OCI-LY1 (cell line): ENCODE measurements around the gene RSRP1.

ENCODE experiments used
- CTCF ChIP-seq: fragments of 200-600 bp; sonication (generic), shearing (Covaris generic); IDR thresholded peaks from 2 replicates; pipeline ENCODE4 v1.5.1; 2017; ENCODE audit warnings: mild to moderate bottlenecking, antibody characterized with exemption, low read length, moderate library complexity, mixed read lengths
- EZH2 ChIP-seq: fragments of 200-600 bp; sonication (generic), shearing (Covaris generic); IDR thresholded peaks from 2 replicates; pipeline ENCODE4 v1.8.0; 2017; ENCODE audit warnings: borderline replicate concordance, mixed run types, mild to moderate bottlenecking, antibody characterized with exemption, low read length, moderate library complexity, mixed read lengths

GRCh38 chr1:25216123-25216522, 31.1 kb downstream of the RSRP1 start:
- TF ChIP-seq CTCF (no peak), EZH2 (no peak)
